Right lobe of liver (tissue), 6 donors: ENCODE data around the gene TRA2B. TPM values are rescaled to one million over a fixed set of nuclear protein-coding genes. Genes with fewer than 3 reads are reported as not detected.

ENCODE experiments used
- ATAC-seq, 4 donors: fragments of 200-7000 bp; cut with Tn5 transposase; one replicate each; pipeline ENCODE4 v1.9.1; 2020; ENCODE audit warnings: mild to moderate bottlenecking in 4 of 4, moderate library complexity in 4 of 4
- DNase-seq, 3 donors: peaks; one replicate each; pipeline ENCODE4 v3.0.0-alpha.2; 2020
- H3K27ac ChIP-seq, 3 donors: fragments of 200-600 bp; one replicate each; pipeline ENCODE4 v1.8.0; 2022
- H3K27me3 ChIP-seq, 2 donors: fragments of 200-600 bp; one replicate each; pipeline ENCODE4 v1.8.0; 2022
- H3K36me3 ChIP-seq, 4 donors: fragments of 200-600 bp; sonication (generic) in 1 of 4; one replicate each; pipeline versions ENCODE4 v1.5.1 to v1.8.0; 2017 to 2022; ENCODE audit warnings: control low read depth in 1 of 4
- H3K4me1 ChIP-seq, 4 donors: fragments of 200-600 bp; sonication (generic) in 1 of 4; one replicate each; pipeline versions ENCODE4 v1.5.1 to v1.8.0; 2017 to 2022; ENCODE audit warnings: control low read depth in 1 of 4
- H3K4me3 ChIP-seq, 3 donors: fragments of 200-600 bp; one replicate each; pipeline ENCODE4 v1.8.0; 2022
- H3K9me3 ChIP-seq, 4 donors: fragments of 200-600 bp; sonication (generic) in 1 of 4; one replicate each; pipeline versions ENCODE4 v1.5.1 to v1.8.0; 2017 to 2022; ENCODE audit warnings: control low read depth in 1 of 4
- POLR2A ChIP-seq: fragments of 450-650 bp; IDR thresholded peaks from one replicate; pipeline ENCODE4 v1.6.1; 2017; ENCODE audit warnings: antibody characterized with exemption, mild to moderate bottlenecking
- WGBS: methylation state at CpG from one replicate; pipeline ENCODE4 v1.1.6; 2018; ENCODE audit warnings: low coverage, low lambda C conversion rate; ENCODE audit not compliant: insufficient coverage; ENCODE audit errors: missing lambda C conversion rate; 5-methylcytosine and 5-hydroxymethylcytosine counted together
- intact Hi-C, 2 donors: fragments of 100-400 bp; cut with DNase I; formaldehyde crosslinking; loops; one replicate each; pipeline versions ENCODE4 v1.11.2 to v1.14.1; 2022
- total RNA-seq, 6 experiments: library from RNA; depleted of rRNA in 2 of 6; stranded (reverse); fragments of >200 nt in 2 of 6; fragmentation: NEBNext Ultra II Directional in 3 of 6; extraction: Animal tissue kit (Norgen Biotek cat#: 25700) in 3 of 6; gene quantifications; one replicate each; pipeline versions ENCODE4 v1.1.0 to v1.2.4, GENCODE V29; 2016 to 2023
- TF ChIP-seq, protein P1 (sequence below), 4 donors: fragments of 200-600 bp in 3 of 4; fragments of 450-650 bp in 1 of 4; IDR thresholded peaks; one replicate each; pipeline versions ENCODE4 v1.5.1 to v1.8.0; 2016 to 2022; ENCODE audit warnings: antibody characterized with exemption in 4 of 4, mild to moderate bottlenecking in 2 of 4
- donor health status: DM: no; HTN: yes; CAD: no.
- donor health status: DM: no; HTN: no; CAD: no.
- donor health status: DM: no; HTN: no; CAD: no.
- donor health status: DM: no; HTN: yes; CAD: no.
- donor health status: DM: no; HTN: yes; CAD: no.

The TRA2B gene
- total RNA-seq, 6 experiments from 2014 or later: 31.0 to 68.5 (median 49.6) TPM

DNA sequence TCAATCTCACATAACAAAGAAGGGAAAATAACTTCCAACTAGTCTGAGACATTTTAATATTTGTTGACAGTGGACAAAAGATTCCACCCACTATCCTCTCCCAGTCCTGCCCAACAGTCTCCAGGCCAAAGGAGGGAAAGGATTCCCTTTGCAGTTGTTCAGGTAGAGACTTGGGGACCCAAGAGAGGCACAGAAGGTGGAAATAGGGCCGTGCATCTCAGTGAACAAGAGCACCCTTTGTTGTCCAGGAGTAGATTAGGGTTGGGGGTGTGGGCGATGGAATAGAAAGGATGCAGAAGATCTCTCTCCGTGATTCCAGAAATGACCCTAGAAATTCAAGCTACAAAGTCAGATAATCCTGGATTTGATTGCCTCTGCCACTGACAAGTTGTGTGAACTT lies 44.8 kb upstream of the TRA2B start:
- TF ChIP-seq POLR2A: no peak
- TF ChIP-seq, protein P1, sequence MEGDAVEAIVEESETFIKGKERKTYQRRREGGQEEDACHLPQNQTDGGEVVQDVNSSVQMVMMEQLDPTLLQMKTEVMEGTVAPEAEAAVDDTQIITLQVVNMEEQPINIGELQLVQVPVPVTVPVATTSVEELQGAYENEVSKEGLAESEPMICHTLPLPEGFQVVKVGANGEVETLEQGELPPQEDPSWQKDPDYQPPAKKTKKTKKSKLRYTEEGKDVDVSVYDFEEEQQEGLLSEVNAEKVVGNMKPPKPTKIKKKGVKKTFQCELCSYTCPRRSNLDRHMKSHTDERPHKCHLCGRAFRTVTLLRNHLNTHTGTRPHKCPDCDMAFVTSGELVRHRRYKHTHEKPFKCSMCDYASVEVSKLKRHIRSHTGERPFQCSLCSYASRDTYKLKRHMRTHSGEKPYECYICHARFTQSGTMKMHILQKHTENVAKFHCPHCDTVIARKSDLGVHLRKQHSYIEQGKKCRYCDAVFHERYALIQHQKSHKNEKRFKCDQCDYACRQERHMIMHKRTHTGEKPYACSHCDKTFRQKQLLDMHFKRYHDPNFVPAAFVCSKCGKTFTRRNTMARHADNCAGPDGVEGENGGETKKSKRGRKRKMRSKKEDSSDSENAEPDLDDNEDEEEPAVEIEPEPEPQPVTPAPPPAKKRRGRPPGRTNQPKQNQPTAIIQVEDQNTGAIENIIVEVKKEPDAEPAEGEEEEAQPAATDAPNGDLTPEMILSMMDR (IDR thresholded peaks at IDR 0.05): no peak
- Histone ChIP-seq H3K27me3 (no peaks in the 10 kb centered on the region), H3K4me3 (no peak overlapping the region), H3K27ac (no peak overlapping the region), H3K9me3 (no peaks in the 10 kb centered on the region), H3K4me1 (no peaks in the 10 kb centered on the region), H3K36me3 (no peaks in the 10 kb centered on the region)
- 70% methylated on average over 3 of the region's 3 CpGs for WGBS
- DNase-seq (no peak), ATAC-seq (no peak)
- intact Hi-C loops: loop anchor here (5.0 kb wide), 2 partner anchors 260 to 270 kb away; no protein-coding TSS in a partner anchor

DNA sequence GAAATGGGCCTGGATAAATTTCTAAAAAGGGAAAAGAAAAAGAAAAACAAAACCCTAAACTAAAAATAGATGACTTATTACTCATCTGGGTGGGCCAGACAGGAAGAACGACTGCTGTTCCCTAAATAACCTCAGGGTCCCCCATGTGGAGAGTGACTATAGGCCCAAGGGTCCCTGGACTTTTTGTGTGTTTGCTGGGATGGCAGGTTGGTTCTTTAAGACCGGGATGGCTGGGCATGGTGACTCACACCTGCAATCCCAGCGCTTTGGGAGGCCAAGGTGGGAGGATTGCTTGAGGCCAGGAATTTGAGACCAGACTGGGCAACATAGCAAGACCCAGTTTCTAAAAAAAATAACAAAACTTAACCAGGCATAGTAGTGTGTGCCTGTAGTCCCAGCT lies 43.8 kb upstream of the TRA2B start:
- Histone ChIP-seq H3K27ac (no peak overlapping the region), H3K27me3 (no peaks in the 10 kb centered on the region), H3K4me3 (no peak overlapping the region), H3K9me3 (no peaks in the 10 kb centered on the region), H3K36me3 (no peaks in the 10 kb centered on the region), H3K4me1 (no peaks in the 10 kb centered on the region)
- TF ChIP-seq, protein P1 (IDR thresholded peaks at IDR 0.05): no peak
- no peak for TF ChIP-seq POLR2A
- intact Hi-C loops: loop anchor here (5.0 kb wide), 2 partner anchors 261 to 271 kb away; no protein-coding TSS in a partner anchor
- DNase-seq: no peak
- WGBS: 36% methylated on average over 2 of the region's 3 CpGs
- no peak for ATAC-seq

DNA sequence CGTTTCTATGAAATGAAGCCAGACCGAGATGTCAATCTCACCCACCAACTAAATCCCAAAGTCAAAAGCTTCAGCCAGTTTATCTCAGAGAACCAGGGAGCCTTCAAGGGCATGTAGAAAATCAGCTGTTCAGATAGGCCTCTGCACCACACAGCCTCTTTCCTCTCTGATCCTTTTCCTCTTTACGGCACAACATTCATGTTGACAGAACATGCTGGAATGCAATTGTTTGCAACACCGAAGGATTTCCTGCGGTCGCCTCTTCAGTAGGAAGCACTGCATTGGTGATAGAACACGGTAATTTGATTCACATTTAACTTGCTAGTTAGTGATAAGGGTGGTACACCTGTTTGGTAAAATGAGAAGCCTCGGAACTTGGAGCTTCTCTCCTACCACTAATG lies 41.9 kb upstream of the TRA2B start:
- no peak for DNase-seq
- Histone ChIP-seq H3K36me3 (no peaks in the 10 kb centered on the region), H3K27me3 (no peaks in the 10 kb centered on the region), H3K9me3 (no peaks in the 10 kb centered on the region), H3K4me3 (no peak overlapping the region), H3K27ac (no peak overlapping the region), H3K4me1 (no peaks in the 10 kb centered on the region)
- 60% methylated on average over 7 of the region's 8 CpGs for WGBS
- ATAC-seq: peak in 2 of 4 donors; percentile 26 to 44
- intact Hi-C loops: loop anchor here (5.0 kb wide), 2 partner anchors 263 to 273 kb away; no protein-coding TSS in a partner anchor
- TF ChIP-seq, protein P1 (IDR thresholded peaks at IDR 0.05): no peak
- TF ChIP-seq POLR2A: no peak

DNA sequence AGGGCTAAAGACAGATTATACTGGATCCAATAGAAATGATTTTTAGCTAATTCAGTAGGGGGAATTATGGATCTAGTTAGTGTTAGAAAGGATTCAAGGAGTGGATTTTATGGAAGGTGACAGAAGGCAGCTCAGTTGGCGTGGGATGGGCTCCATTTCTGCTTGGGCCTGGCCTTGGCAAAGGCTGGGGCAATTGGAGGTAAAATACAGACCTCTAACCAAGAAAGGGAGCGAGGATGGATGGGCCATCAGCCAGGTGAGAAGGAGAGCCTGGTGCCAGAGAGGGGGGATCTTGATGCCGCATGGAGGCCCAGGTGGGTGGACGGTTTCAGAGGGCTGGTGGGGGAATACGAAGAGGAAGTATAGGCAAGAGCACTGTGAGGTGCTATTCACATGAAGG lies 40.7 kb upstream of the TRA2B start:
- intact Hi-C loops: no loop called here
- TF ChIP-seq, protein P1 (IDR thresholded peaks at IDR 0.05): no peak
- TF ChIP-seq POLR2A: no peak
- 78% methylated on average over 5 of the region's 5 CpGs for WGBS
- Histone ChIP-seq H3K27ac (no peak overlapping the region), H3K4me1 (no peaks in the 10 kb centered on the region), H3K27me3 (no peaks in the 10 kb centered on the region), H3K36me3 (no peaks in the 10 kb centered on the region), H3K4me3 (no peak overlapping the region), H3K9me3 (no peaks in the 10 kb centered on the region)
- ATAC-seq: no peak
- no peak for DNase-seq

DNA sequence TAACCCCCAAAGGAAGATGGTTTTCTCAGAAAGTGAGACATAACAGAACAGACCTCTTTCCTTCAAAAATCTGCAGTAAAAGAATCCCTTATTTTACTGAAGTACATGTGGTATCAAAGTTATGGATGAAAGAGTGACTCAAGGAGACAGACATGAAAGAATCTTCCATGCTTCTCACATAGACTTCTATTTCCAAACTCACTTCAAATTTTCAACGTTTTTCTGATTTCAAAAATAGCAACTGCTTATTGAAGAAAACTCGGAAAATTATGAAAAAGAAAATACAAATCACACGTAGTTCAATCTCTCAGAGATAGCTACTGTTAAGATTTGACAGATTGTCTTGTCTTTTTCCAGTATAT lies 39.8 kb upstream of the TRA2B start:
- DNase-seq (no peak), ATAC-seq (no peak)
- WGBS: 40% methylated on average over 3 of the region's 3 CpGs
- intact Hi-C loops: no loop called here
- Histone ChIP-seq H3K27ac (no peak overlapping the region), H3K27me3 (no peaks in the 10 kb centered on the region), H3K4me3 (no peak overlapping the region), H3K36me3 (no peaks in the 10 kb centered on the region), H3K4me1 (no peaks in the 10 kb centered on the region), H3K9me3 (no peaks in the 10 kb centered on the region)
- no peak for TF ChIP-seq POLR2A
- TF ChIP-seq, protein P1 (IDR thresholded peaks at IDR 0.05): peak in 1 of 4 donors; percentile 6
